ENCODE results near the gene SMIM26. TPM values are rescaled to one million over a fixed set of nuclear protein-coding genes. Genes with fewer than 3 reads are reported as not detected.

SMIM26 gene
- total and polyA plus RNA-seq, 2 of the 13 experiments (the other 11 are each of a cell fraction or from before 2014, with no cell fraction given) = 214 to 249 TPM

- TF ChIP-seq MAFF (IDR thresholded peaks at IDR 0.05; ENCODE audit: low read depth, low read length) (no peak), ZNF549 (CRISPR knock-in tag; IDR thresholded peaks at IDR 0.05) (0 out of 2 replicates have a peak, but pooled peaks have one; percentile 76), NFRKB (IDR thresholded peaks at IDR 0.05) (no peak), ZNF260 (CRISPR knock-in tag; IDR thresholded peaks at IDR 0.05; ENCODE audit: borderline replicate concordance, low read depth) (no peak), RBAK (CRISPR knock-in tag; IDR thresholded peaks at IDR 0.05) (0 out of 2 replicates have a peak, but pooled peaks have one; percentile 42), SAP130 (CRISPR knock-in tag; IDR thresholded peaks at IDR 0.05; ENCODE audit: low read depth) (peak; percentile 81), HOXA3 (CRISPR knock-in tag; IDR thresholded peaks at IDR 0.05) (peak; percentile 97), ZNF792 (CRISPR knock-in tag; IDR thresholded peaks at IDR 0.05) (no peak), TCF7 (IDR thresholded peaks at IDR 0.05; ENCODE audit: low read depth) (peak; percentile 15; the same call in 1 of the 2 replicates), SUZ12 (IDR thresholded peaks at IDR 0.05; ENCODE audit: low read depth, low read length) (no peak), LCORL (IDR thresholded peaks at IDR 0.05) (no peak), LCORL (CRISPR knock-in tag; IDR thresholded peaks at IDR 0.05) (peak; percentile 85), PRDM10 (CRISPR knock-in tag; IDR thresholded peaks at IDR 0.05; ENCODE audit: low read depth) (no peak), SOX6 (IDR thresholded peaks at IDR 0.05) (no peak), SOX6 (CRISPR knock-in tag; IDR thresholded peaks at IDR 0.05) (peak; percentile 36; the same call in 1 of the 2 replicates), ZNF414 (CRISPR knock-in tag; IDR thresholded peaks at IDR 0.05) (peak; percentile 11; the same call in 1 of the 2 replicates), RFXAP (CRISPR knock-in tag; IDR thresholded peaks at IDR 0.05; ENCODE audit: borderline replicate concordance) (peak; percentile 69), ZNF343 (CRISPR knock-in tag; IDR thresholded peaks at IDR 0.05) (no peak), ETV6 (CRISPR knock-in tag; conservative IDR thresholded peaks at IDR 0.05) (no peak), ZNF234 (CRISPR knock-in tag; conservative IDR thresholded peaks at IDR 0.05) (no peak), ATF1 (CRISPR knock-in tag; IDR thresholded peaks at IDR 0.05) (no peak), ZMYM2 (CRISPR knock-in tag; IDR thresholded peaks at IDR 0.05) (peak; percentile 66; the same call in 1 of the 2 replicates), MIER3 (CRISPR knock-in tag; IDR thresholded peaks at IDR 0.05; ENCODE audit: borderline replicate concordance) (no peak), ZNF34 (CRISPR knock-in tag; IDR thresholded peaks at IDR 0.05; ENCODE audit: borderline replicate concordance) (peak; percentile 31; the same call in 1 of the 2 replicates), ZNF816 (CRISPR knock-in tag; IDR thresholded peaks at IDR 0.05; ENCODE audit: borderline replicate concordance) (no peak; the same call in 1 of the 2 replicates), RFXANK (CRISPR knock-in tag; IDR thresholded peaks at IDR 0.05) (0 out of 2 replicates have a peak, but pooled peaks have one; percentile 3), ZNF496 (CRISPR knock-in tag; IDR thresholded peaks at IDR 0.05; ENCODE audit: insufficient replicate concordance) (no peak)
- TF ChIP-seq, protein P1, sequence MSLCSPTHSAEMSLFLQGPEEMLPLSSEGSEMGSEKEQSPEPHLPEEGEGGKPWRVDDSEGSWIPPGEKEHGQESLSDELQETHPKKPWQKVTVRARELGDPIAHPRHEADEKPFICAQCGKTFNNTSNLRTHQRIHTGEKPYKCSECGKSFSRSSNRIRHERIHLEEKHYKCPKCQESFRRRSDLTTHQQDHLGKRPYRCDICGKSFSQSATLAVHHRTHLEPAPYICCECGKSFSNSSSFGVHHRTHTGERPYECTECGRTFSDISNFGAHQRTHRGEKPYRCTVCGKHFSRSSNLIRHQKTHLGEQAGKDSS (CRISPR knock-in tag; IDR thresholded peaks at IDR 0.05; ENCODE audit: borderline replicate concordance, low read depth) = no peak; the same call in 1 of the 2 replicates
These were observed 20.7 kb downstream of the SMIM26 start, which contains the start of gene DTD1 (continued) for GRCh38 chr20:18587665-18588573.

Data from HepG2 (cell line).